NCI-H2227 (cell line): ENCODE data around the gene GPHN.
"Not testable (repeated sequence)": the region's sequence is repeated elsewhere in the genome, so short reads cannot be mapped to it uniquely, and the experiment has no call there.

Experiments used
- DNase-seq: peaks from one replicate; lab custom pipeline; 2025; ENCODE audit not compliant: unreplicated experiment; lab: John Stamatoyannopoulos, UW

GPHN gene

DNA sequence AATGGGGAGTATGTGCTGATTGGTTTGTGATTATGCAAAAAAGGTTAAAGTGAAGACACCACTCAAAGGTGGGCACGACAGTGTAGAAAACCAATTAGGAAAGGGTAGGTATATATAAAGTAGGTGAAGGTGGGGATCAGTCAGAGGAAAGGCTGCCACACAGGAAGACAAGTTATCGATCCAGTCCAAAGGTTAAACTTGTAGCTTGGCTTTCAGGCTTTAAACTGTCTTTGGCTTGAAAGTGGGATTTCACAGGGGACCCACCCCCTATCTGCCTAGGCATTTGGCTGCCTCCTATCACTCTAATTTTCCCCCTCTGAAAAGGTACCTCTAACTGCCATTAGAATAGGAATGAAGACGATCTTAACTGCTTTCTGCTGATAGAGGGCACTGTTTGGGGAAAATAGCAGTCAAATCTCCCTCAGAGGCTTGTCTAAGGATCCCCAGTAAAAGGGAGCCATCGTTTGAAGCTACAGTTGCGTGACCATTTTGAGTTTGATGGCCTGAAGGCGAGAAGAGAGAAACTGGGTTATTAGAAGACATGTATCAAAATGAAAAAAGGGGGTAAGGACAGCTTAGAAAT lies 250.2 kb downstream of the GPHN start:
- DNase-seq = no peak

DNA sequence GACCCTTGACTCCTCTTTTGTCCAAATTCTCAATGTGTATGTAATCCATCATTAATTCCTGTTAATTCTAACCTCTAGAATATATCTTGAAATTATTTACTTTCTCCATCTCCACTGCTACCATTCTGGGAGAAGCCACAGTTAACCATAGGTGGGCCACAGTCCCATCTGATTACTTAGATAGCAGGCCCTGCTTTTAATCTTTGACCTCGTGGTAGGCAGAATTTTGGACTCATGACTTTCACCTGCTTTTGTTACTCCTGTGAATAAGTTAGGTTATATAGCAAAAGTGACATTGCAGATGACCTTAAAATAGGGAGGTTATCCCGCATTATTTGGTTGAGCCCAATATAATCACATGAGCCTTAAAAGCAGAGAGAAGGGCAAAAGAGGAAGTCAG lies 264.2 kb downstream of the GPHN start:
- DNase-seq = no peak

DNA sequence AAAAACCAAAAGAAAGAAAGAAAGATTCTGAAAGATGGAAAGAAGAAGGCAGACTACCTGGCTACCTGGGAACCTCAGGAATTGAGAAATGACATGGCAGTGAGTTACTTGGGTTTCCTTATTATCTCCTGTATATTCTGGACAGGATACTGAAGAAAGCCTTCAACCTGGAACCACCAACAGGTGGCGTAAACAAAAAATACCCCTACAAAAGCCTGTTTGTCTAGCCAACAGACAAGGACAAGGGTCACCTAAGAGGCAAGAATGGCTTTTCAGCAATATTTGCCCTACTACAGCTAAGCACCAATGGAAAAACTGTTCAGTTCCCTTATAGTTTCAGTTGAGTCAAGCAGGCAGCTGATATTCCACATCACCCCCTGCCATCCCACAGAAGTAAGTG lies 274.9 kb downstream of the GPHN start:
- no peak for DNase-seq

GRCh38 chr14:66790101-66790500 lies 282.2 kb downstream of the GPHN start:
- no peak for DNase-seq

DNA sequence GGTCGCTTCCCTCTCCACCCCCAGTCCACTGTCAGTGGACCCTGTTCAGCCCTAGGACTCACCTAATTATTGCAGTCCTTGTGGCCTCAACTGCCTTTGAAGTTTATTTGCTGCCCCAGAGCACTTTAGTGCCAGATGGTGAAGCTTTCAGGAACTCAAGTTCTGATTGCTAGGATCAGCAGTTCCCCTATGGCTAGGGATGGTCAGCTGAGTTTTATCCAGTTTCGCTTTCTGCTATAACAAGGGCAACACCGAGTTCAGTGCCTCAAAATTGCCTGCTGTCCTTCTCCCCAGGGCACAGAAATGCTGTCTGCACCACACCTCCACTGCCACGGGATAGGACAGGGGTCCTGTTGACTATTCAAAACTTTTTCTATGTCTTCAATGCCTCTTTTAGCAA lies 295.0 kb downstream of the GPHN start:
- no peak for DNase-seq

DNA sequence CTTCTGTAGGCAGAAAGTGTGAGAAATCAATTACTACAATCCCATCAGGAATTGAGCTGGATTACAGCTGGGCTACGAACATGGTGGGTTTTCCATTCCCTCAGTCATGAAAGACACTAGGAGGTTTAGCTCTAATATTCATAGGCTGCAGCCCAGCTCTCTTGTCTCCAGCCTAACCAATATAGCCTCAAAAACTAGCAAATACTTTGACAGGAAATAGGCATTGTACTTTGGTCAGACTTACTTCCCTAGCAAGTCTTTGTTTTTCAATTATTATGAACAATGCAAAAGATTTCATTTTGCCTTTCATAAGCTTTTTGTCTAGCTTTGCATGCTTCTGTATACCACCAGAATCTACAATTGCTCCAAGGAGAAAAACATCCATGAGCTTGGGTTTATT lies 296.2 kb downstream of the GPHN start:
- DNase-seq = no peak

- DNase-seq = no peak
Measured at GRCh38 chr14:66813636-66814035, 305.7 kb downstream of the GPHN start.

DNA sequence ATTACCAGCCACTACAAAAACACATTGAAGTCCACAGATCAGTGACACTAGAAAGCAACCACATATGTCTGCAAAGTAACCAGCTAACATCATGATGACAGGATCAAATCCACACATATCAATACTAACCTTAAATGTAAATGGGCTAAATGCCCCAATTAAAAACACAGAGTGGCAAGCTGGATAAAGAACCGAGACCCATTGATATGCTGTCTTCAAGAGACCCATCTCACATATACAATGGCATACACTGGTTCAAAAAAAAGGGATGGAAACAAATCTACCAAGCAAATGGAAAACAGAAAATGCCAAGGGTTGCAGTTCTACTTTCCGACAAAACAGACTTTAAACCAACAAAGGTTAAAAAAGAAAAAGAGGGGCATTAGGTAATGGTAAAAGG lies 307.7 kb downstream of the GPHN start:
- no peak for DNase-seq

DNA sequence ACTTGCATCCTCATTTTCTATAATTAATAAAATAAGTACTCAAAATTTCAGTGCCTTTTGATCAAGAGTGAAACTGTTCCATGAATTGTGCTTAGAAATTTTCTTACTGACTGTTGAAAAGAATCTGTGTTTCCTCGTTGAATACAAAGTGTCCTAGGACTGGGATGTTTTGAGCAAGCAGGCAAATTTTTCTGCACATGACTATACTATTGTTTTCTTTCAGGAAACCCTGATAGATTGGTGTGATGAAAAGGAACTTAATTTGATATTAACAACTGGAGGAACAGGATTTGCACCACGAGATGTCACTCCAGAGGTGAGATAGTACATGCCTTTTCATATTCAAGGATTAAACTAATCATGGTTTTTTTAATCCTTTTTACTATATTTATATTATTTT lies 316.3 kb downstream of the GPHN start:
- no peak for DNase-seq

DNA sequence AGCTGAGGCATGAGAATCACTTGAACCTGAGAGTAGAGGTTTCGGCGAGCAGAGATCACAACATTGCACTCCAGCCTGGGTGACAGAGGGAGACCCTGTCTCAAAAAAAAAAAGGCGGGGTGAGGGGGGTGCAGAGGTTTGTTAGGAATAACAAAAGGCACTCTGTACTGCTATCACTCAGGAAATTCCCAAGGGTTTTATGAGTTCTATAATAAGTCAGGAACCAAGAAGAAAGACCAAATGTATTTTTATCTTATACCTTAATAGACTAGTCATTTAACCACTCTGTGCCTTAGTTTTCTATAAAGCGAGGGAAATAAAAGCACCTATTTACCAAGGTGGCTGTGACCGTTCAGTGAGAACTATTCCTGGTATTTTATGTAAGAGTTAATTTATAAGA lies 319.2 kb downstream of the GPHN start:
- DNase-seq = no peak

GRCh38 chr14:66831173-66831572 lies 323.2 kb downstream of the GPHN start:
- DNase-seq = no peak

- no peak for DNase-seq
Measured at GRCh38 chr14:66833816-66834215, 325.9 kb downstream of the GPHN start.

- not testable (repeated sequence) for DNase-seq
Measured at GRCh38 chr14:66837436-66837835, 329.5 kb downstream of the GPHN start.

DNA sequence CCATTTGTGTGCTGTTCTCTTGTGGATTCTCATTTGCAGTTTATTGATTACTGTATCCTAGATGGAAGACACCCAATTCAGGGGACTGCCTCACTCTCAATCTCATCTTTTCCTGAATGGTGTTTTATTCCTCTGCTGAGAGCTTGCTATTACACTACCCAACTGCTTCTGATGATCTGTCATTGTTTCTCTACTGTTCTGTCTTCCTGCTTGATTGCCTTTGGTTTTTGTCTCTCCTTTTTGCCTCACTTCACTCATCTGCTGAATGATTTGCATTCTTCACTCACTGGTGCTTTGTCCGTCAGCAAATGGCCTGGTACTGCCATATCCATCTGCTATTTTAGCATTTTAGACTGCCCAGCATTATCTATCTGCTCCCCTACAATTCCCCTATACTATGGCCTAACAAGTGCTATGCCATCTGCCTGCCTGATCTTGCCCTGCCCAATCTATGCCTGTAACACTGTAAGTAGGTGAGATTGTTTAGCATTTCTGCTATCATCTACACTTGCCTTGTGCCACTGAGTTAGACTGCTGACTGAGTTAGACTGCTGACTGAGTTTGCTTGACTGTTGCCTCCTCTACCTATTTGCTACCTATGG lies 335.1 kb downstream of the GPHN start:
- no peak for DNase-seq

DNA sequence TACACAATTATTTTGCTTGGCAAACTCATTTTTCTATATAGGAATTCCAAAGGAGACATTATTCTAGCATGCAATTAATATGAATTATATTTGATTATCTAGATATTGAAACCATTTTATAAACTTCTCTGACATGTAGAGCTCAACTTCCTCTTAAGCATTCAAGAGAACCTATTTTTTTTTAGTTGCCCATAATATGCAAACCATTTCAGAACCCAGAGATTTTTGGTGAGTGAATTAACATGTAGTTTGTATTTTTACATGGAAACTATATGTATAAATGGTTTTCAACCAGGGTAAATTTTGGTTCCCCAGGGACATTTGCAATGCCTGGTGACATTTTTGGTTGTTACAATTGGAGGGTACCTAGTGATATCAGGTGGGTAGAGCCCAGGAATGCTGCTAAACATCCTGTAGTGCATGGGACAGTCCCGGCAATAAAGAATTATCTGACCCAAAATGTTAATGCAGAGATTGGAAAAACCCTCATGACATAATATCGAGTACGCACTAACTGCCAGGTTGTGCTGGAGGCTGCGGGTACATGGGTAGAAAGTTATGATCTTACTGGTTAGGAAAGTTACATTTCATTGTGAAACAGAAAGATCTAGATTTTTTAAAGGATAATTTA lies 342.4 kb downstream of the GPHN start:
- DNase-seq = no peak

DNA sequence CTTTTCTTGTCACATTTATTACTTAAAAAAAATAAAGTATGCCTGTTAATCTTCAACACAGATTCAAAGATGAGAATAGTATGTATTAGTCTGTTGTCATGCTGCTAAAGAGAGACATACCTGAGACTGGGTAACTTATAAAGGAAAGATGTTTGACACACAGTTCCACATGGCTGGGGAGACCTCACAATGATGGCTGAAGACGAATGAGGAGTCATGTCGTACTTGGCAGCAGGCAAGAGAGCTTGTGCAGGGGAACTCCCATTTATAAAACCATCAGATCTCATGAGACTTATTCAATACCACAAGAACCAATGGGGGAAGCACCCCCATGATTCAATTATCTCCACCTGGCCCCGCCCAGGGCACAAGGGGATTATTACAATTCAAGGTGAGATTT lies 345.4 kb downstream of the GPHN start:
- DNase-seq = no peak

GRCh38 chr14:66857867-66858266 lies 349.9 kb downstream of the GPHN start:
- no peak for DNase-seq

DNA sequence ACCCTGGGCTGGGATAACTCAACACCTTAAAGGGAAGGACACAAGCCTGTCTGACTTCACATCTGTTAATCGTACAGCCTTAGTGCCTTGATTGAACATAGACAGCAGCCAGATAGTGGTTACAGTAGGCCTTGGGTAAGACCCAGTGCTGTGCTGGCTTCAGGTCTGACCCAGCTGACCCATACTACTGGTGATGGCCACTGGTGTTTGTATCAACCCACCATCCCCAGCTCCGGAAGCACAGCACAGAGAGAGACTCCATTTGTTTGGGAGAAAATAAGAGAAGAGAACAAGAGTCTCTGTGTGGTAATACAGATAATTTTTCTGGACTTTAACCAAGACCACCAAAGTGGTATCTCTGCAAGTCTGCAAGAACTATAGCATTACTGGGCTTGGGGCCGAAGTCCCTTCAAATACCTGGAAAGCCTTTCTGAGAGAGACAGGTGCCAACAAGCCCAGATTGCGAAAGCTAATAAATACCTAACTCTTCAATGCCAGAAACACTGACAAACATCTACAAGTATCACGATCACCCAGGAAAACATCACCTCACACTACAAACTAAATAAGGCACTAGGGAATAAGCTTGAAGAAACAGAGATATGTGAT lies 351.2 kb downstream of the GPHN start:
- no peak for DNase-seq

DNA sequence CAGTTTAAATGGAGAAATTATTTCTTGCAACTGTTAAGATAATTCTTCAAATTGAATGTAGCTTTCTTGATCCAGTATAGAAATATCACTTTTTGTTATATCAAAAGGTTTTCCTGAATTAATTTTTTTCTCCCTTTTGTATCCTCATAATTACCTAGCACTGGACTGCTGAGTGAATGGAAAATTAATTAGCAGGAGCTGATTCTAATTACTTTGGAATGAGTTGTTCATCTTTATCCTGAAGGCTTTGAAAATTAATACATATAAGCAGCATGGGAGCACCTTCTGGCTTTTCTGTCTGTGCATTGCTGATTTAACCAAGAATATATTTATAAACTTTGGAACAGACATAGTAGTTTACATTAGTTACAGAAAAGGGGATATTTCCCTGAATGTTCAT lies 373.6 kb downstream of the GPHN start:
- no peak for DNase-seq

GRCh38 chr14:66884149-66884548 lies 376.2 kb downstream of the GPHN start:
- DNase-seq = no peak

DNA sequence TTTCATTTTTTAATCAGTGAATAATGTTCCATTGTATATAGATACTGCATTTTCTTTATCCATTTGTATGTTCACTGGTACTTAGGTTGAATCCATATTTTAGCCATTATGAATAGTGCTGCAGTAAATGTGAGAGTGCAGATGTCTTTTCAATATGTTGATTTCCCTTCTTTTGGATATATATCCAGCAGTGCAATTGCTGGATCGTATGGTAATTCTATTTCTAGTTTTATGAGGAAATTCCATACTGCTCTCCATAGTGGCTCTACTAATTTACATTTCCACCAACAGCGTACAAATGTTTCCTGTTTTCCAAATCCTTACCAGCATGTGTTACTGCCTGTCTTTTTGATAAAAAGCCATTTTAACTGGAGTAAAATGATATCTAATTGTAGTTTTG lies 392.8 kb downstream of the GPHN start:
- no peak for DNase-seq

- DNase-seq = no peak
Measured at GRCh38 chr14:66910311-66910840, 402.4 kb downstream of the GPHN start.
